Activated naive CD4-positive, alpha-beta T cell treated with anti-CD3 and anti-CD28 coated beads, Interleukin-2, amount 10 ng/mL, durations not matched to agents 5 hours and 36 hours (primary cell): ENCODE results near the gene UBAP1L. TPM values are rescaled to one million over a fixed set of nuclear protein-coding genes. Genes with fewer than 3 reads are reported as not detected.

Experiments used
- total RNA-seq, 2 experiments: library from RNA; stranded (reverse); gene quantifications; one replicate each; pipeline ENCODE4 v1.2.3, GENCODE V29; 2021

The UBAP1L gene
- total RNA-seq: 1 to 10 TPM; 4.5 to 4.9 TPM

GRCh38 chr15:65115086-65115485 is at the start of gene UBAP1L:
Gene UBAP1L, minus strand, starts transcription at chr15:65115200. Its CDS starts 8,985 bp downstream, at chr15:65106215.

GRCh38 chr15:65133548-65134200 is 18.7 kb upstream of the UBAP1L start, which contains the start of gene PDCD7:
Gene PDCD7, minus strand, starts transcription at chr15:65133808. Its CDS starts 27 bp downstream, at chr15:65133781.

DNA sequence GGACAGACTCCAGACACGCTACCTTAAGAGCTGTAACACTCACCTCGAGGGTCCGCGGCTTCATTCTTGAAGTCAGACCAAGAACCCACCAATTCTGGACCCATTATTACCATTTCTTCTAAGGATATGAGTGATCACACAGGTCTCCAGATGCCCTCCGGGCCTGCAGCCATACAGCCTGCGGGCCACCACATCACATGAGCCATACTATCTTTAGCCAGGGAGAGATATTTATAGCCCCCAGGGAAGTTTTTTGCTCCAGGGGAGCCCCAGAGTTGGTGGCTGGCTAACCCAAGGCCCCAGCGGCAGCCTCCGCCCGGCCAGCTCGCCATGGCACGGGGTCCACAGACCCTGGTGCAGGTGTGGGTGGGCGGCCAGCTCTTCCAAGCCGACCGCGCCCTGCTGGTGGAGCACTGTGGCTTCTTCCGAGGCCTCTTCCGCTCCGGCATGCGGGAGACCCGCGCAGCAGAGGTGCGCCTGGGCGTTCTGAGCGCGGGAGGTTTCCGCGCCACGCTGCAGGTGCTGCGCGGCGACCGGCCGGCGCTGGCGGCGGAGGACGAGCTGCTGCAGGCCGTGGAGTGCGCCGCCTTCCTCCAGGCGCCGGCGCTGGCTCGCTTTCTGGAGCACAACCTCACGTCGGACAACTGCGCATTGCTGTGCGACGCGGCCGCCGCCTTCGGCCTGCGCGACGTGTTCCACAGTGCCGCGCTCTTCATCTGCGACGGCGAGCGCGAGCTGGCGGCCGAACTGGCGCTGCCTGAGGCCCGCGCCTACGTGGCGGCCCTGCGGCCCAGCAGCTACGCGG is 38.3 kb downstream of the UBAP1L start, which contains the start of gene KBTBD13:
KBTBD13 (plus strand) TSS at position 261 of the 805 bp plus-strand sequence; CDS start at position 331, 70 bp downstream.

DNA sequence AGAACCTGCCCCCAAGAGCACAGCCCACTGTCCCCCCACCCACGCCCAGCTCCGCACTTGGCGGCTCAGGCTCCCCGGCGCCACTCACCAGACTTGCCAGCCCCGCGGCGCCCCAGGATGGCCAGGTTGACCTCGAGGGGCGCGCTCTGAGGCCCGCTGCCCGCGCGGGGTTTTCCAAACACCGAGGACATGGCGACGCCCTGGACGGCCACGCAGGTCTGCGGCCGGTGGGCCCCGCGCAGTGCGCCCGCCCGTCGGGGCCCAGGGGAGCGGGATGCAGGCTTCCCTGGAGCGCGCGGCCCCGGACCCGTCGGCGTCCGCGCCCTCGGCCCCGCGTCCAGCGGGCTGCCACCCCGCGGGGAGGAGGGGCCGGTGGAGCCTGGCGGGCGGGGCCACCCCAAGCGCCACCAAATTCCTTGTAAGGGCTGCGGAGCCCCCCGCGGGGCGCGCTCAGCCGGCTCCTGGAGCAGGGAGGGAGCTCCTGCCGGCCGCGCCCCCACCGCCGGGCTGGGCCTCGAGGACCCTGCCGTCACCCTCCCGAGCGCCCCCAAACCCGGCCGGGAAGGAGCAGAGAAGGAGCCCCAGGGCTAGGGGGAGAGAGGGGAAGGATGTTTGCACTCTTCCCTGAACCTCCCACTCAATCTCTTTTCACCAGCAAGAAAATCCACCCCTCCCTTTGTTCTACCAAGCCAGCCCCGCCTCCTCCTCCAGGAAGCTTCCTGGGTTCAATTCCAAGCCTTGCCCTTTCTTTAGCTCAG is 47.2 kb downstream of the UBAP1L start, which contains the start of gene RASL12:
RASL12 (minus strand) TSS at position 347 of the 758 bp plus-strand sequence; CDS start at position 191, 156 bp downstream.

GRCh38 chr15:65044724-65045481 is 70.1 kb downstream of the UBAP1L start, which contains the start of gene SLC51B:
Gene SLC51B, plus strand, starts transcription at chr15:65045387. Its CDS starts 4,618 bp downstream, at chr15:65050005.

Other genes with a start within 250 kb of the UBAP1L start
- gene ANKDD1A, start 203.3 kb downstream of the UBAP1L start, total RNA-seq: 1 to 10 TPM; 6.7 to 6.9 TPM
- 10 to 100 TPM; 53.7 to 54.6 TPM for gene SPG21, start 125.3 kb downstream of the UBAP1L start, total RNA-seq
- 10 to 100 TPM; 14.0 to 15.3 TPM for gene MTFMT, start 85.6 kb downstream of the UBAP1L start, total RNA-seq
- gene SLC51B, start 69.8 kb downstream of the UBAP1L start, total RNA-seq: not detected
- gene RASL12, start 47.2 kb downstream of the UBAP1L start, total RNA-seq: not detected
- gene KBTBD13, start 38.5 kb downstream of the UBAP1L start, total RNA-seq: not detected
- gene PDCD7, start 18.6 kb upstream of the UBAP1L start, total RNA-seq: 10 to 100 TPM; 32.7 to 33.8 TPM
- gene CLPX, start 70.1 kb upstream of the UBAP1L start, total RNA-seq: 10 to 100 TPM; 46.2 to 50.4 TPM
- under 1 TPM in 1 of 2 experiments, not detected in 1; 0.05 TPM for gene CILP, start 96.3 kb upstream of the UBAP1L start, total RNA-seq
- 10 to 100 TPM; 15.9 to 16.0 TPM for gene PARP16, start 171.7 kb upstream of the UBAP1L start, total RNA-seq
- not detected for gene RNU5A-1, start 180.9 kb upstream of the UBAP1L start, total RNA-seq
- not detected for gene RNU5B-1, start 189.5 kb upstream of the UBAP1L start, total RNA-seq